ENCODE results near the gene NAT10. TPM values are rescaled to one million over a fixed set of nuclear protein-coding genes. Genes with fewer than 3 reads are reported as not detected.

NAT10 gene
- total RNA-seq, 1 donor from 2014 or later: 31.6 TPM

DNA sequence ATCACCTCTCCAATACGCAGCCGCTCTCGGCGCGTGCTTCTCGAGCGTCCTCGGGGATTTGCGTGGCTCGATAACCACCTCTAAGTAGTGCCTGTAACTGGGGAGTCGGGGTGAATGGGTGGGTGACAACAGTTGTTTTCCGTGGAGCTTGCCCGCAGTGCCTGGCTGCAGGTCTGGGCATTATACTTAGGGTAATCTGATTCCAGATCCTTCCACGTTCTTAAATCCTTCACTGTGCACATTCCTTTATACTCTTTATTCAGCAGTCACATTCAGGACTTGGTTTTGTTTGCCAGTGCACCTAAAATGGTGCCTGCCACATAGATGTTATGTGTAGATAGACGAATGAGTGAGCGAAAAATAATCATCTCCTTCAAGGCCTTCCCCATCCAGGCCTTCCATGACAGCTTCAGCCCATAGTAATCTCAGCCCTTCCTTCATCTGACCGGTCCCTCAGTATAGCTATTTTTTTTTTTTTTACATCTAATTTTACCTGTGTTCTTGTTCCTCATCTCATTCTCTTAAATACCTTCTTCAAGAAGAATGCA is 602 bp downstream of the NAT10 start:
- peak; percentile 21 for DNase-seq (ENCODE audit: low read depth)

DNA sequence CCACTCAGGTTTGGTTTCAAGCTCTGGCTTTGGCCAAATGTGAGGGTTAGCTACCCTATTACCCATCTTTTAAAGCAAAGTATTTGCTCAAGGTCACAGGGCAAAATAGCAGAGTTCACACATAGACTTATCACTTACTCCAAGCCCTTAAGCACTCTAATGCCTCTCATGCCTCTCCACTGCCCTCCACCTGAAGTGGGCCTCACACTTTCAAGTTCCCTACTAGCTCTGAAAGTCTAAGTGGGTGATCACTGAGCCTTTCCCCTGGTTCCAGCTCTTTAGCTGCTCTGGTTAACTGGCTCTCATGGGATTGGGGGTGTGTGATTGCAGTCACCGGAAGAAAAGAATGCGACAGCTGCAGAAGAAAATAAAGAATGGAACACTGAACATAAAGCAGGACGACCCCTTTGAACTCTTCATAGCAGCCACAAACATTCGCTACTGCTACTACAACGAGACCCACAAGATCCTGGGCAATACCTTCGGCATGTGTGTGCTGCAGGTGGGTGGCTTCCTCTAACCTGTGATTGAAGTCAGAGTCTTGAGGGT is 6.4 kb downstream of the NAT10 start:
- no peak for DNase-seq (ENCODE audit: low read depth)

DNA sequence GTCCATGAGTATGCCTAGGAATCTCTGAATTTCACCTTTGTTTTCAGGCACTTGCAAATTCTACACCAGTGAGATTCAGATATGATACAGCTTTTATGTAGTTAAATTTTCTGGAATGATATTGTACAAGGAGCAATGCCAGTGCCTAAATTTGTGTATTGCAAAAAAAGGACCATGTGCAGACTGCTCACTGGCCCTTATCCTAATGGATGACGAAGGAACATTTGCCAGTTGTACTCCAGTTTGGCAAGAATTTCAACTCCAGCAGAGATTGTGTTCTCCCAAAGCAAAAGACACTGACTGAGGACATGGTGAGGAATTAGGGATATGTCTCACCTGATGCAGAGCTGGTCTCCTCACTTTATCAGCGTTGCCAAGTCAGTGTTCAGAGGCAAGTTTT is 8.6 kb downstream of the NAT10 start:
- DNase-seq (ENCODE audit: low read depth): no peak

DNA sequence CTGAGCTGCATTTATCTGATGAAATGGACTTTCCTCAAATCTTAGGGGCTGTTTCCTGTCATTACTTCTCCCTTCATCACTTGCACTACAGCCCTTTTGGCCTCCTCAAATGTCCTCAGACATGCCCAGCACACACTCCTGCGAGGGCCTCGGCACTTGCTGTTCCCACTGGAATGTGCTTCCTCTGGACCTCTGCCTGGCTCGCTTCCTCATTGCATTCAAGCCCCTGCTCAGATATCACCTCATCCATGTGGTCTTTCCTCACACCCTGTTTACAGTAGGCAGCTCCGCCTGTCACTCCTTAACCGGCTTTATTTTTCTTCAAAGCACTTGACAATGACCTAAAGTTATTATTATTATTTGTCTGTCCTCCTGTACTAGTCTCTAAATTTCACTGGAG is 9.0 kb downstream of the NAT10 start:
- DNase-seq (ENCODE audit: low read depth): no peak

DNA sequence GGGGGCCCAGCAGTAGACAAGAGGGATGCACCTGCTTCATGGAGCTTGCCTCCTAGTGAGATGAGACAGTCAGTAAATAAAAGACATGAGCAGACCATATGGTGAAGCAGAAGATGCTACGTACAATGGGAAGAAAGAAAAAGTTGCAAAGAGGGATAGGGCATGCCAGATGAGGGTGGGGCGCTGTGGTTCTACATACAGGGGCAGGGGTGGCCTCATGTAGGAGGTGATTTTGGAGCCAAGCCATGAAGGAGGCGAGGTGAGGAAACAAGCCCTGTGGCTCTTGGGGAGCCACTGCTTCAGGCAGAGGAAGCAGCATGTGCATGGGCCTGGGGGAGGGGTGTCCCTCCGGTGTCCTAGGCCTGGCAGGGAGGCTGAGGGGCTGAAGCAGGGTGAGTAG is 15.2 kb downstream of the NAT10 start:
- no peak for DNase-seq (ENCODE audit: low read depth)

DNA sequence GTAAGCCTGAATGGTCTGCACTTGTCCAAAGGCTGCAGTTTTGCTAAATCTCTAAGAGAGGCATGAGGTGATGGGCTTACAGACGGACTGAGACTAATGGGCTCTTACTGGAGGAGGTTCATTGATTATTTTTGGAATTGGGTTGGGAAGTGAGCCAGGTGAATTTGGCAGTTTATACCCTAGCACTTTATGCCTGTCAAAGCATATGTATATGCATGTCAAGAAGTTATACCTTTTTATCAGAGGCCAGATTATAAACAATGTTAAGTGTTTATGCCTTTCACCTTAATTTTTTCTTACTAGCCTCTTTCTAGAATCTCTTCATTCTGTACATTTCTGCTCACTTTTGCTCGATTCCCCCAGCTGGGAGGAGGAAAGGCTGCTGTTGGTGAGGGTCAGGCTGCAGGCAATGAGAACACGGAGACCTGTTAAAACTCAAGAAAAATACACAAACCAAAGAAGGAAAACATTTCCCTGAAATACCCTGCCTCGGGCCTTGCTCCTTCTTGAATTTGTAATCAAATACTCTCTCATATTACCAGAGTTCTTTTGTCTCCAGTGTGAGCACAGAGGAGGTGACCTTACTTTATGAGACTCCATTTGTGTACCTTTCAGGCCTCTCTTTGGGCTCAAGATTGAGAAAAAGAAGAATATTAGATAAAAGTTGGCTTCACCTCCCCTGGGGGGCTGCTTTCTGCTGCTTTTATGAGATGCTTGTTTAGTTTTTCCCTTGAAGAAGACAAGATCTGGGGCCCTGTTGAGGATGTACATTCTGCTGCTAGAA is 19.6 kb downstream of the NAT10 start:
- no peak for DNase-seq (ENCODE audit: low read depth)

DNA sequence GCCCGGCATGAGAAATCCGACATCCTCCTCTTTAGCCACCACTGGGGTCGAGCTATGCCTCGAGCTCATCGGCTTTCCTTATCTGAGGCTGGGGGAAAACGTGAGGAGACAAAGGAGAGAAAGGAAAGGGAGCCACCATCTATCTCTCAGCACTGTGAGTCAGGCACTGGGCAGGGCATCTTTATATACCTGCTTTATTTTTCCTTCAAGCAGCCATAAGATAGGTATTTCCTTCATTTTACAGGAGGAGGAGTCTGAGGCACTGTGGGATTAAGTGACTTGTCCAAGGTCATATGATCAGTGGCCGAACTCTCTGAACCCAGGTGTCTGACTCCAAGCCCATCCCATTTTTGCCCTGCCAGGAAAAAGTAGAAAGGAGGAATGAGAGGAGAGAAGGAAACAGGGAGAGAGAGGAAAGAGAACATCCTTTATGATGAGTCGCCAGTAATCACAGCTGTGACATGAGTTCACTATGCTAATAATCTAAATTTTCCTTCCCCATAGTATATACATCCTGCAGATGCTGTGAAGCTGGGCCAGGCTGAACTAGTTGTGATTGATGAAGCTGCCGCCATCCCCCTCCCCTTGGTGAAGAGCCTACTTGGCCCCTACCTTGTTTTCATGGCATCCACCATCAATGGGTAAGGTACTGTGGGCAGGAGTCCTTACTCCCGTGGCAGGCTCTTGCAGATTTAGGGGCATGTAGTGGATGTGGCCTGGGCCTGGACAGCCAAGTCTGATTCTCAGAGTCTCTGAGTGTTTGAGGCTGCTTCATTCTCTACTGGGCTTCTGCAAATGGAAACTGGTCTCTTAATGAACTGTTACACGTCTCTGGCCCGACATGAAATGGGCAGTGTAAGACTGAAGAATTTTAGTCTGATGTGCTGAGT is 21.8 kb downstream of the NAT10 start:
- DNase-seq (ENCODE audit: low read depth): no peak

DNA sequence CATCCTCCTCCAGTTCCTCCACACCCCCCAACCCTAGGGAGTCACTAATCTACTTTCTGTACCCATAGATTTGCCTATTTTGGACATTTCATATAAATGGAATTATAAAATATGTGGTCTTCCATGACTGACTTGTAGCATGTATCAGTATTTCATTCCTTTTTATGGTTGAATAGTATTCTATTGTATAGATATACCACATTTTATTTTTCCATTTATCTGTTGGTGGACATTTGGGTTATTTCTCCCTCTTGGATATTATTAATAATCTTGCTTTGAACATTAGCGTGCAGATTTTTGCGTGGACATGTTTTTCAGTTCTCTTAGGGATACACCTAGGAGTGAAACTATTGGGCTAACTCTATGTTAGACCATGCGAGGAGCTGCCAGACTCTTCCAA is 23.4 kb downstream of the NAT10 start:
- no peak for DNase-seq (ENCODE audit: low read depth)

DNA sequence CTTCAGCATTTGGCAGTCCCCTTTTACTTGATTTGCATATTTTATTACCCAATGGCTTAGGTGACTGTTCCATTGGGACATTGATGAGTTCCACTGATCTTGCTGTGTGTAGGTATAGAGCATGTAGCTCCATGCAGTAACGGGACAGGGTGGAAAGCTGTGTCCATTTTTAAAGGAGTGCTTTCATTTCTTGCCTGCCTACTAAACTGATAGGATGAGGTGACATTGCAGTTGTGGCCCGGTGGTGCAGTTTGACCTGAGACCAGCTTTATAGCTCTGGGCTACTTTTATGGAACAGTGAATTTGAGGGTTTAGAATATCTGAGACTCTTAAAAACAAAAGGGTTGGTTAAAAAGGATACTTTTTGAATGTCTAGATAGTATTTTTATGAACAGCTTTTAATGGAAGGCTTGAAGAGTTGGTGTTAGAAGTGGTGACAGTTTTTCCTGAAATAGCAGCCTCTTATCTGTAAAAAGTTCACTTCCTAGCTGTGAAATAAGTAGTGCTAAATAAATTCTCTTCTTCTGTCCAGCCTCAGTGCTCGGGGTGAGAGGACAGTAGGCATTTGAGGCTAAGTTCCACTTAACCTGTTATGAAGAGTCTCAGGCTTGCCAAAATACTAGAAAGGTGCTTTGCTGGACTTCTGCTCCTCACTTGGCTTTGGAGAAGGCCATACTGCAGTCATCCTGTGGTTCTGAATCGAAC is 27.0 kb downstream of the NAT10 start:
- DNase-seq (ENCODE audit: low read depth): no peak

DNA sequence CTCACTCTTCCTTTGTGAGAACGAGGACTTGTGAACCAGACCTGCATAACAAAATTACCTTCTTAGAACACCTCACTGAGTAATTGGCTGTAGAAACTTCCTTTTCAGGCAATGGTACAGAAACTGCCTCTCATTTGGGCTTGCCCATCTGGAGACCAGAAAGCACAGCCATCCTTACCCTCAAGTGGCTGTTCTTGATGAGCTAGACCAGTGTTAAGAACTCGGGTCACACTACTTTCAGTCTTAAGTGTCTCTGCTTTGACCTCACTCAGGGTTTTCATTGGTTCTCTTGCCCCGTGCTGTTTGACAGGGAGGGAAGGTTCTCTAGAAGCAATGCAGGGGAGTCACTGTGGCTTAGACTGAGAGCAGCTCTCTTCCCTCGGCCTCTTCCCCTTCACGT is 29.3 kb downstream of the NAT10 start:
- DNase-seq (ENCODE audit: low read depth): no peak

DNA sequence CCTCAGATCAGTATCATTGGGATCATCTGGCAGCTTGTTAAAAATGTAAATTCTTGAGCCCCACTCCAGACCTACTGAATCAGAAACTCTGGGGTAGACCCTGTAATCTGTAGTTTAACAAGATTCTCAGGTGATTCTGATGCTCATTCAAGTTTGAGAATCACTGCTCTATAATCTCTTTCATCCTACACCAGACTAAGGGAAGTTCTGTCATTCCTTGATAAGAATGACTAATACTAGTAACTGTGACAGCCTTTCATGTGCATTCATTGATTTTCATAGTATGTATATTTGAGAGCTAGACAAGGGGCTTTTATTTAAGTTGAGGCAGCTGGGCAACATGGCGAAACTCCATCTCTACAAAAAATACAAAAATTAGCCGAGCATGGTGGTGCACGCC is 30.0 kb downstream of the NAT10 start:
- DNase-seq (ENCODE audit: low read depth): no peak

DNA sequence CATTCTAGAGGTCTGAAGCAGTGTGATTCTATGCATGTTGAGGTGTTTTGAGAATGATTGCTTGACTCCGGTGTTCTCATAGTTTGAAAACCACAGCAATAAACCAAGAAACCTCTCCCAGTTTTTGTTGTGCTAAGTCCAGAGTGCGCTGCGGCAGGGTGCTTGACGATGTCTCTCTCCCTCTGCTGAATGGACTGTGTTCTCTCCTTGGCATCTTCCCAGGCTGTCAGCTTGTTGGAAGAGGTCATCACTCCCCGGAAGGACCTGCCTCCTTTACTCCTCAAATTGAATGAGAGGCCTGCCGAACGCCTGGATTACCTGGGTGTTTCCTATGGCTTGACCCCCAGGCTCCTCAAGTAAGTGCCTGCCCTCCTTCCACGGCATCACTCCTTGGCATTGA is 31.0 kb downstream of the NAT10 start:
- no peak for DNase-seq (ENCODE audit: low read depth)

DNA sequence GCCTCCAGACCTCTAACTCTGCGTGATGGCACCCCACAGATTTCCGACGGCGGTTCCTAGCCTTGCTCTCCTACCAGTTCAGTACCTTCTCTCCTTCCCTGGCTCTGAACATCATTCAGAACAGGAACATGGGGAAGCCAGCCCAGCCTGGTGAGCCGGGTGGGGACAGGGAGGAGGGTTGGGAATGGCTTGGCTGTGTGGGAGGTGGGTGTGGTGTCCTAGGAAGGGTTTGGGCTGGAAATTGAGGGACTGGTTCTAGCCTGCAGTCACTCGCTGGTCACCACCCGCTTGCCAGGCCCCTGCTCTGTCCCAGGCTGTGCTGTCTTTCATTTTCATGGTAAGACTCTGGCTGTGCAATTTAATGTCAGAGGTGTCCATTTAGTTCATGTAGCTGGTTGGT is 33.9 kb downstream of the NAT10 start:
- DNase-seq (ENCODE audit: low read depth): no peak

DNA sequence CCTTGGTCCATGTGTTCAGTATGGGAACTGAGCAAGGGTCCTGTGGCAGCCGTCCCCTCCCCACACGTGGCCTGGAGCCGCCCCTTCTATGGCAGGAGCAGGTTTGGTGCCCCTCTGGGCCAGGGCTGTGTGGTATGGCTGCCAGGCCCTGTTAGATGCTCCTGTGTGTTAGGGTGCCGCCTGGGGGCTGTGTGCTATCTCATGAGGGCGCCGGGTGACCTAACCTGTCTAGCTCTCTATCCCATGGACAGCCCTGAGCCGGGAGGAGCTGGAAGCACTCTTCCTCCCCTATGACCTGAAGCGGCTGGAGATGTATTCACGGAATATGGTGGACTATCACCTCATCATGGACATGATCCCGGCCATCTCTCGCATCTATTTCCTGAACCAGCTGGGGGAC is 34.7 kb downstream of the NAT10 start:
- DNase-seq (ENCODE audit: low read depth): no peak

DNA sequence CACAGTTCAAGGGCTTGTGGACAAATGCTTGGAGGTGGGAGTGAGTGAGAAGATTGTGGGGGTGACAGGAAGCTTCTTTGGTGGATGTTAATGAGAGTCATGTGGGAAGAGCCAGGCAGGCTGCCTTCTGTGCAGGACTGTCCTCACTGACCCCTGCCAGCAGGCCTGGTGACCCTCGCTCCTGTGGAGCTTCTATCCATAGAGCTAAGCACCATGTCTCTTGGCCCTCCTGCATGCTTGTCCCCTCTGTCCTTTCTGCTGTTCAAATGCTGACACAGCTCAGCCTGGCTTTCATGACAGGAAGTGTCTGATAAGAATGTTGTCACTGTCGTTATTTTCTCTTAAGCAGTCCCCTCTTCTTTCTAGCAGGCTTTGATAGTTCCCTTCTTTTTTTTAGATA is 37.6 kb downstream of the NAT10 start:
- no peak for DNase-seq (ENCODE audit: low read depth)

DNA sequence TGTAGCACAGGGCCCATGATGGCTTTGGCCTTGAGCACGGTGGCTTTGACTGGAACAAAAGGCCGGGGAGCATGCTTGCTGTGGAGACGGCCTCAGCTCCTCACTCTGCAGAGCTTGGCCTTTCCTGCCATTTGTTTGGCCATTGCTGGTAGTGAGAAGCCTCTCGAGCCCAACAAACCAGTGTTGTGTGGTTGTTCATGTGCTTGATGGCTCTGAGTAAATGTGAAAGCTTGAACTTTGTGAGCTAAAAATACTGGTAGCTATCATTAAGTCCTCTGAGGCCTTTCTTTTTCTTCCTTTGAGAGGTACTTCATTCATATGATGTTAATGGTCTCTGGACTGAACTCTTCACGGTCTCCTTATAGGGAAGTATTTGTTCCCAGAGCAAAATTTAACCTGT is 39.6 kb downstream of the NAT10 start:
- no peak for DNase-seq (ENCODE audit: low read depth)

DNA sequence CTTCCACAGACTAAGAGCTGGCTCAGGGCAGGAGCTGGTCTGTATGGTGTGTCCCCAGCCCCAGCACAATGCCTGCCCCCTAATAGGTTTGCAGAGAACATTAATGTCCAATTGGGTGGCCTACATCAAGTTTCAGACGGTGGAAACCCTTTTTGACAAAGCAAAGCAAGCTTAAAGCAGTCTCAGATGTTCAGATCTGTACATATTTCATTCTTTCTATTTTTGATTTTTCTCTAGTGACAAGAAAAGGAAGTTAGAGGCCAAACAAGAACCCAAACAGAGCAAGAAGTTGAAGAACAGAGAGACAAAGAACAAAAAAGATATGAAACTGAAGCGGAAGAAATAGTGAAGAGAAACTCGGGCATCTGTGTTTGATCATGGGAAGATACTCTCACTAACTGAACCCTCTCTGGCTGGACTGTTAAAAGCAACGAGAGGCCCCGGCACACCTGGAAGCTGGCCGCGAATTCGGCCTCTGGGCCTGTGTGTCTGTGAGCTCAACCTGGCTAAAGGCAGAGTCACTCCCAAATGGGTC is 40.5 kb downstream of the NAT10 start:
- no peak for DNase-seq (ENCODE audit: low read depth)

DNA sequence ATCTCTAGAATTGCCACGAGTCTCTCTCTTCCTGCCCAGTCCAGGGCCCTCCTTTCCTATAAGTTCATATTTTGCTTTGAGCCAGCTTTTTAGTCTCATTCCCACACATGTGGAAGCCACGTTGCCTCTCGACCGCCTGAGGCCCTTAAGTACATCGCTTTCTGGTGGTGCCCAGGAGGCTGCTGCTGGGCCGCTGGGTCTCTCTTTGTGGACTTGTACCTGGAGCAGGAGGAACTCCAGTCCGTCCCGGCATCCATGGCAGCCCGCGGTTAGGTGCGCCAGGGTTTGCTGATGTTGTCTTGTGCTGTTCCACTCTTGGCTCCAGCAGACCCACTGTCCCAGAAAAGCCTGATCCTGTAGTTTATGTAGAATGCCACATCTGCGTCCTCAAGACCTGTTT is 41.0 kb downstream of the NAT10 start:
- no peak for DNase-seq (ENCODE audit: low read depth)

DNA sequence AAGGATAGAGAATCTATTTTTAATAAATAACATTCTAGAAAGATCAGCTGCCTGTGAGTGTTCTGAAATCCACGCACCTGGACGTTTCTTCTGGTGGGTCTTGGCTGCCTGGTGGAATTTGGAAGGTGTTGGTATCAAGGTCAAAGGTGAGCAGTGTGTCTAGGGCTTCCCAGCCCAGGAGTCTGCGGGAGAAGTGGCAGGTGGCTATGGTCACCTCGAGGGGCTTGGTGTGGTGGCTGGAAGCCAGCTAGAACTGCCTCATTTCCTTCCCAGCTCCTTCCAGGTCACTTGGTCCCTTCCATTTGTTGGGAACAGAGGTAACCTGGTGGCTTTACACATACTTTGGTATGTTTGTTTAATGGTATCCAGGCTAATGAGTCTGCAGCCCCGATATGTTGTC is 41.4 kb downstream of the NAT10 start:
- DNase-seq (ENCODE audit: low read depth): no peak

DNA sequence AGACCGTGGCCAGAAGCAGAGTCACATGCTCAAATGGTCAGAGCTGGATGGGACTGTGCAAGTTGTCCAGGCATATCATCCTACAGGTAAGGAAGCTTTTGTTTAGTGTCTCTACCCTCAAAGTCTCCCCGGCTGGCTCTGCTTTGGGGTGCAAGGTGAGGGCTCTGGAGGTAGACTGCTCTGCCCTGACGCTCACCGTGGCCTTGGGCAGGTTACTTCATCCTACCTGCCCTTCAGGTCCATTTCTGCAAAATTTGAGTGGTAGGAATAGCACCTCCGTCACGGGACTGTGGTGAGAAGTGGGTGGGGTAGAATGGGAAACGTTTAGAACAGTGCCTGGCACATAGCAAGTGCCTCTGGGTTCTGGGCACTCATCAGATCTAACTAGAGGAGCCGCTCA is 42.2 kb downstream of the NAT10 start:
- no peak for DNase-seq (ENCODE audit: low read depth)

DNA sequence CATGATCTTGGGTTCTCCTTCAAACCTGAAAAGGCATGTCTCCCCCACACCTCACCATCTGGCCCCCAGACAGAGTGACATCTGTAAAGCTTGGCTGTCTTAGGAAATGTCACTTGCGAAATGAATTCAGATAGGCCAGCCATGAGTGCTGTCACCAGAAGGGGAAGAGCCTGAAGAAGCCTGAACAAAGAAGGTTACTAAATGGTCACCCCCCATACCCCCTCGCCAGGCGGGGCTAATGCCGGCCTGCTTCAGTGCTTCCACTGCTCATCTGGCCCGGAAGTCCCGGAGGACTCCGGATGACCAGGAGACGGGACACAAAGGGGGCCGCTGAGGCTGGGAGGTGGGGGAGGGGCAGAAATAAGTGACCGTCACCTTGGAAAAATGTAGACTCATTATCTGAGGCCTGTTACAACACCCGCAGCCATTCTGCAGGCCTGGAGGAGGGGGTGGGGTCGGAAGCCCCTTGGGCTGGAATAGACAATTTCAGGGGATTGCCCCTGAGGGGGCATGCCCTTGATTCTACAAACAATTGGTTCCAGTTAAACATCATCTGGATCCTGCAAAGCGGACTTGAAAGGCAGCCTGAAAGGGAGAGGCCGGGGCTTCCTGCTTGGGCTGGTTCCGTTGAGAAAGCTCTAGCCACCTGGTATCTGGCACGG is 43.2 kb downstream of the NAT10 start:
- DNase-seq (ENCODE audit: low read depth): no peak
